ENCODE data around the gene TIGD1. TPM values are rescaled to one million over a fixed set of nuclear protein-coding genes. Genes with fewer than 3 reads are reported as not detected.
A peak's percentile ranks its signal among the peaks of the same experiment; 100 is the strongest.

TIGD1 gene
- total RNA-seq (ENCODE audit: low replicate concordance) = 12.2 and 14.6 TPM in 2 replicates

- Mint-ChIP-seq H3K4me1 (peaks cover 15% of the 10 kb centered on the region), H3K27me3 (ENCODE audit: insufficient read depth, low read depth) (peaks cover 4% of the 10 kb centered on the region), H3K36me3 (peaks cover 39% of the 10 kb centered on the region), H3K27ac (peak within 1 kb of the TSS; percentile 98), H3K9me3 (peaks cover 19% of the 10 kb centered on the region), H3K4me3 (peak within 1 kb of the TSS; percentile 99)
- Histone ChIP-seq H3K36me3 (no peaks in the 10 kb centered on the region), H3K9me3 (ENCODE audit: low read depth) (no peaks in the 10 kb centered on the region), H2AFZ (replicated peaks) (peak within 1 kb of the TSS; percentile 40), H4K20me1 (ENCODE audit: low read depth) (peaks cover 33% of the 10 kb centered on the region), H3F3A (ENCODE audit: low read depth) (peaks cover 11% of the 10 kb centered on the region), H3K4me2 (peak within 1 kb of the TSS; percentile 84), H3K79me2 (ENCODE audit: low read depth) (peaks cover 76% of the 10 kb centered on the region), H3K9ac (peak within 1 kb of the TSS; percentile 72), H3K27ac (peak within 1 kb of the TSS; percentile 81), H3K4me3 (peak within 1 kb of the TSS; percentile 58), H3K4me1 (peaks cover 4% of the 10 kb centered on the region), H3K27me3 (no peaks in the 10 kb centered on the region)
- DNase-seq (ENCODE audit: low spot score) = peak; percentile 98
- TF ChIP-seq EZH2 (IDR thresholded peaks at IDR 0.05) (peak; percentile 62), EZH2phosphoT487 (IDR thresholded peaks at IDR 0.05) (no peak), CTCF (IDR thresholded peaks at IDR 0.05) (peak; percentile 39)
These were observed at the start of gene TIGD1, which contains the start of gene EIF4E2 for GRCh38 chr2:232550354-232551249. TIGD1 (minus strand) TSS chr2:232550557; CDS start chr2:232549882, 675 bp downstream. EIF4E2 (plus strand) TSS chr2:232550689; CDS start chr2:232550725, 36 bp downstream.

DNA sequence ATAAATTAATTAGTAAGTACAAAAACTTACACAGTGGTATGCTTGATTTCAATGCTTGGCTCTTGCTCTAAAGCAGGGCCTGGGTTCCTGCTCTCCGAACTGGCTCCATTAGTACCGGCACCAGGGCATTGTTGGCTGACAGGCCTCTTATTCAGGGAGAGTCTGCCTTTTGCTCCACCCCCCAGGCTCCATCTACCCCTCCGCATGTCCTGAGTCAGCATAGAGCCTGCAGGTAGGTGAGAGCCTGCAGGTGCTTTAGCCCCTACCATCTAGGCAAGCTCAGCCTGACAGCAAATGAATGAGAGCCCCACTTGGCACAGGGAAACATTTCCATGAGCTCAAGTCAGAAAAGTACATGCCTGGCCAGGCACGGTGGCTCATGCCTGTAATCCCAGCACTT lies 47.9 kb upstream of the TIGD1 start:
- no peak overlapping the region for H3K4me3 Mint-ChIP-seq
- no peak for TF ChIP-seq EZH2phosphoT487 (IDR thresholded peaks at IDR 0.05)
- no peak for TF ChIP-seq EZH2 (IDR thresholded peaks at IDR 0.05)
- TF ChIP-seq CTCF (IDR thresholded peaks at IDR 0.05) = no peak
- H3K27ac Mint-ChIP-seq = no peak overlapping the region
- Histone ChIP-seq H3F3A (ENCODE audit: low read depth) (no peaks in the 10 kb centered on the region), H2AFZ (replicated peaks) (no peak overlapping the region), H3K9me3 (ENCODE audit: low read depth) (no peaks in the 10 kb centered on the region), H3K9ac (no peak overlapping the region), H3K4me2 (no peak overlapping the region), H3K79me2 (ENCODE audit: low read depth) (no peaks in the 10 kb centered on the region), H3K4me1 (no peaks in the 10 kb centered on the region), H3K27ac (no peak overlapping the region), H4K20me1 (ENCODE audit: low read depth) (no peaks in the 10 kb centered on the region), H3K27me3 (no peaks in the 10 kb centered on the region), H3K36me3 (no peaks in the 10 kb centered on the region), H3K4me3 (no peak overlapping the region)
- H3K4me1 Mint-ChIP-seq = no peaks in the 10 kb centered on the region
- no peak for DNase-seq (ENCODE audit: low spot score)
- H3K36me3 Mint-ChIP-seq = no peaks in the 10 kb centered on the region
- no peaks in the 10 kb centered on the region for H3K9me3 Mint-ChIP-seq
- peaks cover 2% of the 10 kb centered on the region for H3K27me3 Mint-ChIP-seq (ENCODE audit: insufficient read depth, low read depth)

DNA sequence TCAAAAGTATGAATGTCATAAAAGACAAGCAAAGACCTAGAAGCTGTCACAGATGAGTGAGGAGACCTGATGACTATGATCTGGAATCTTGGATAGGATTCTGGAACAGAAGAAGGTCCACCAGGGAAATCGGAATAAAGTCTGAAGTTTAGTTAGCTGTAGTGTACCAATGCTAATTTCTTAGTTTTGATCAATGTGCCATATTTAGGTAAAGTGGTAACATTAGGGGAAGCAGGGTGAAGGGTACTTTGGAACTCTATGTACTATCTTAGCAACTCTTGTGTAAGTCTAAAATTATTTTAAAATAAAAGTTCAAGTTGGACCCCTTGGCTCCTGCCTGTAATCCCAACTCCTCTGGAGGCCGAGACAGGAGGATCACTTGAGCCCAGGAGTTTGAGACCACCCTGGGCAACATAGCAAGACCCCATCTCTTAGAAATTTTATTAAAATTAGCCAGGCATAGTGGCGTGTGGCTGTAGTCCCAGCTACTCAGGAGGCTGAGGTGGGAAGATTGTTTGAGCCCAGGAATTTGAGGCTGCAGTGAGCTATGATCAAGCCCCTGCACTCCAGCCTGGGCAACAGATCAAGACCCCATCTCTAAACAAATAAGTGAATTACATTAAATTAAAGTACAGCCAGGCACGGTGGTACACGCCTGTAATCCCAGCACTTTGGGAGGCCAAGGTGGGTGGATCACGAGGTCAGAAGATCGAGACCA lies 47.2 kb upstream of the TIGD1 start:
- no peak for TF ChIP-seq EZH2 (IDR thresholded peaks at IDR 0.05)
- TF ChIP-seq CTCF (IDR thresholded peaks at IDR 0.05) = no peak
- TF ChIP-seq EZH2phosphoT487 (IDR thresholded peaks at IDR 0.05) = no peak
- Mint-ChIP-seq H3K4me1 (no peaks in the 10 kb centered on the region), H3K27me3 (ENCODE audit: insufficient read depth, low read depth) (peaks cover 2% of the 10 kb centered on the region), H3K36me3 (no peaks in the 10 kb centered on the region), H3K27ac (no peak overlapping the region), H3K9me3 (no peaks in the 10 kb centered on the region), H3K4me3 (no peak overlapping the region)
- Histone ChIP-seq H3K9me3 (ENCODE audit: low read depth) (no peaks in the 10 kb centered on the region), H3K36me3 (no peaks in the 10 kb centered on the region), H3K79me2 (ENCODE audit: low read depth) (no peaks in the 10 kb centered on the region), H3K27me3 (no peaks in the 10 kb centered on the region), H3K9ac (no peak overlapping the region), H2AFZ (replicated peaks) (no peak overlapping the region), H3K27ac (no peak overlapping the region), H3K4me3 (no peak overlapping the region), H4K20me1 (ENCODE audit: low read depth) (no peaks in the 10 kb centered on the region), H3F3A (ENCODE audit: low read depth) (no peaks in the 10 kb centered on the region), H3K4me2 (no peak overlapping the region), H3K4me1 (no peaks in the 10 kb centered on the region)
- no peak for DNase-seq (ENCODE audit: low spot score)
